ENCODE results near the gene TCL1A. TPM values are rescaled to one million over a fixed set of nuclear protein-coding genes. Genes with fewer than 3 reads are reported as not detected.

The TCL1A gene
- total RNA-seq, 1 donor from 2014 or later: not detected

DNA sequence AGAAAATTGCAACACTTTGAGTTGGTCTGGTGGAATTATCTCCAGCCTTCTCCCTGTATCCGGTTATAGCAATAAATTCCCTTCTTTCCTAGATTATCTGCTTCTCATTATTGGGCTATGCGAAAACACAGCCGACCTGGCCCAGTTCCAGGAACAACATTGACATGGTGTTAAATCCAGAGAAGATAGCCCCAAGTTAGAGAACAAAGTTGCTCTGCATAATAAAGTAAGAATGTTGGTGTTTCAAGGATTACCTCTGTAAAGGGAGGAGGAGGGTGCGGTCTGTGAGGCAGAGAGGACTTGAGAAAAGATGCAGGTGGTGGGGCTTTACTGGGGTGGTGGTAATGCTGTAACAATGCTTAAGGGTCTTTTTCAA, 12.1 kb downstream of the TCL1A start:
- TF ChIP-seq, protein P1, sequence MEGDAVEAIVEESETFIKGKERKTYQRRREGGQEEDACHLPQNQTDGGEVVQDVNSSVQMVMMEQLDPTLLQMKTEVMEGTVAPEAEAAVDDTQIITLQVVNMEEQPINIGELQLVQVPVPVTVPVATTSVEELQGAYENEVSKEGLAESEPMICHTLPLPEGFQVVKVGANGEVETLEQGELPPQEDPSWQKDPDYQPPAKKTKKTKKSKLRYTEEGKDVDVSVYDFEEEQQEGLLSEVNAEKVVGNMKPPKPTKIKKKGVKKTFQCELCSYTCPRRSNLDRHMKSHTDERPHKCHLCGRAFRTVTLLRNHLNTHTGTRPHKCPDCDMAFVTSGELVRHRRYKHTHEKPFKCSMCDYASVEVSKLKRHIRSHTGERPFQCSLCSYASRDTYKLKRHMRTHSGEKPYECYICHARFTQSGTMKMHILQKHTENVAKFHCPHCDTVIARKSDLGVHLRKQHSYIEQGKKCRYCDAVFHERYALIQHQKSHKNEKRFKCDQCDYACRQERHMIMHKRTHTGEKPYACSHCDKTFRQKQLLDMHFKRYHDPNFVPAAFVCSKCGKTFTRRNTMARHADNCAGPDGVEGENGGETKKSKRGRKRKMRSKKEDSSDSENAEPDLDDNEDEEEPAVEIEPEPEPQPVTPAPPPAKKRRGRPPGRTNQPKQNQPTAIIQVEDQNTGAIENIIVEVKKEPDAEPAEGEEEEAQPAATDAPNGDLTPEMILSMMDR (IDR thresholded peaks at IDR 0.05): no peak
- Histone ChIP-seq H3K27ac (no peak overlapping the region), H3K4me3 (no peak overlapping the region), H3K4me1 (no peaks in the 10 kb centered on the region), H3K9me3 (no peaks in the 10 kb centered on the region), H3K27me3 (peaks cover 22% of the 10 kb centered on the region), H3K36me3 (no peaks in the 10 kb centered on the region)
- DNase-seq (no peak), ATAC-seq (no peak)
- intact Hi-C loops (cut with DNase I): no loop called here

DNA sequence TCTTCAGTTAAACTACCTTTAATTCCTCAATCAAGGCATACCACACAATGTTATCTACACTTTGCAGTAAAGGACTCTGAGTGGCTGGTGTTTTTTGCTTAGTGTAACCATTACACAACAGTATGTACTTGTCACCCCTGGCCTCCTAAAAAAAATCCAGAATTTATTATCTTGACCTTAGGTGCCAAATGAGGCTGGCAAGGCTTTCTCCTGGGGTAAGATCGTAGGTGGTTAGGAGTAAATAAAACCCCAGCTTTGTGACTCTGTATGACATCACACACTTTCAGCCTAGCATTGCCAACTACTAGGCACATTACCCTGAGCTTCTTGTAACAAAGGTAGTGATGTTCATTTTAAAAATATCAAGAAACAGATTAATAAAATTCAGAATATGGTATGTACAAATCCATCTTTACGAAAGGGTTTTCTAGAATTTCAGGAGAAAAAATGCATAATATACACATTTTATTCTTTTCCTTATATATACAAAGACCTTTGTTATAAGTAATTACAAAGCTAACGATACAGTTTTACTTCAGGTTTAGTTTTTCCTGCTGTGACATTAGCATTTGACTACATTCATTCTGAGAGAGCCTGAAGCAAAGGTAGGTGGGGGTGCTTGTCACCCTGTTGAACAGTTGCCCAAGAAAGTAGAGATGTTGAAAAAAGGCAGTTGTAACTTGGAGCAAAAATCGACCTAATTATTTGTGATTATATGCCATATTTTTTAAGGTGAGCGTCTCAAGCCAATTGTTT, 13.5 kb downstream of the TCL1A start:
- Histone ChIP-seq H3K9me3 (no peaks in the 10 kb centered on the region), H3K27me3 (peaks cover 22% of the 10 kb centered on the region), H3K36me3 (no peaks in the 10 kb centered on the region), H3K4me1 (no peaks in the 10 kb centered on the region), H3K4me3 (no peak overlapping the region), H3K27ac (no peak overlapping the region)
- TF ChIP-seq, protein P1 (IDR thresholded peaks at IDR 0.05): no peak
- DNase-seq (no peak), ATAC-seq (no peak)
- intact Hi-C loops (cut with DNase I): no loop called here

DNA sequence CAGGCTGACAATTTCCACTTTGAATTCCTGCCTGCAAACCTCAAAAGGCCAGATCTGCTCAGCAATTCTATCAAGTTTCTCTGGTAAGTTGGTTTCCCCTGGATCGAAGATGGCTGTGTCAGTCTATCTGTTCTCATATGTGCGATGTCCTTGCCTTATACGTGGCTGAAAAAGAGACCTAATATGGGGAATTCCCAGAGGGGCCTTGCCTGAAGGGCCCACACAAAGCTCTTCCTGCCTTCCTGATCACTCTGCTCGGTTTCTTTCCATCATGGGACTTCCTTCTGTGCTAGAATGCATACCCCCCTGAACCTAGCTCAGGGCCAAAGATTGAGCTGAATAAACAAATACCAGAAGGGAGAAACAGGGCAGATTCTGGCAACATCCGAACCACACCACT, 14.5 kb downstream of the TCL1A start:
- DNase-seq: no peak
- no peak overlapping the region for H3K4me3 ChIP-seq
- H3K27ac ChIP-seq: no peak overlapping the region
- intact Hi-C loops (cut with DNase I): no loop called here
- H3K27me3 ChIP-seq: peaks cover 14% of the 10 kb centered on the region
- no peaks in the 10 kb centered on the region for H3K9me3 ChIP-seq
- no peaks in the 10 kb centered on the region for H3K4me1 ChIP-seq
- TF ChIP-seq, protein P1 (IDR thresholded peaks at IDR 0.05): no peak
- ATAC-seq: no peak
- no peaks in the 10 kb centered on the region for H3K36me3 ChIP-seq

DNA sequence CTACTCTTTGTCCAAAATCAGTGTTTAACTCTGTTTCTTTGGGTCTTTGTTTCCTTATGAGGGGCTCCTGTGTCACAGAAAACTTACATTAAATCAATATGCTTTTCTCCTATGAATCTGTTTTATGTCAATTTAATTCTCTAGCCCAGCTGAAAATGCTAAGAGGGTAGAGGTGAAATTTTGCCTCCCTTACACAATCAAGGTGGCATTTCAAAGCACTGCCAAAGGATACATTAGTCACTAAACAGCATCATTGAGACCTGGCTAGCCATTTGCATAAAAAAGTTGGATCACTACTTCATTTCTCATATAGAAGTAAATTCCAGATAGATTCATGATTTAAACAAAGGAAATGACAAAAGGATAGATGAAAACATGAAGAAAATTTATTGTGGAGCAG, 15.6 kb downstream of the TCL1A start:
- H3K4me1 ChIP-seq: no peaks in the 10 kb centered on the region

DNA sequence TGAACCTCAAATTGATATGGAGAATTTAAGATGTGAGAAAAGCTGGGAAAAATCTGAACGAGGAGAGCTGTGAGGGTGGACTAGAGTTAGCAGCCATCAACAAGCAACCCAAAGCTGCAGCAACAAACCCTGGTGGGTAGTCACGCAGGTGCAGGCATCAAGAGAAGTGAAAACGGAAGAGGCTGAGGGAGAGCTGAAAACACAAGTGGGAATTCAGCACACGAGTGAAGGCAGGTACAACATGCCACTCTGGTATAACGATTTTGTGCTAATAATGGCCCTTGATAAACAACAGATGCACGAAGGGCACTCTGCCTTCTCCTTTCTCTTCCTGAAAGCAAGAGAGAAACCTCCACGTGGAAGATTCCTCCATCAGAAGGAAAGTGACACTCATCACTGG, 16.2 kb downstream of the TCL1A start:
- DNase-seq (no peak), ATAC-seq (no peak)
- peaks cover 11% of the 10 kb centered on the region for H3K27me3 ChIP-seq
- TF ChIP-seq, protein P1 (IDR thresholded peaks at IDR 0.05): no peak
- intact Hi-C loops (cut with DNase I): no loop called here
- H3K4me1 ChIP-seq: no peaks in the 10 kb centered on the region
- no peak overlapping the region for H3K27ac ChIP-seq
- no peaks in the 10 kb centered on the region for H3K9me3 ChIP-seq
- H3K4me3 ChIP-seq: no peak overlapping the region
- no peaks in the 10 kb centered on the region for H3K36me3 ChIP-seq

More for the DNA sequence above, 15.6 kb downstream of the TCL1A start:
- Histone ChIP-seq H3K4me3 (no peak overlapping the region), H3K27ac (no peak overlapping the region), H3K27me3 (peaks cover 11% of the 10 kb centered on the region), H3K9me3 (no peaks in the 10 kb centered on the region), H3K36me3 (no peaks in the 10 kb centered on the region)
- TF ChIP-seq, protein P1 (IDR thresholded peaks at IDR 0.05): no peak
- DNase-seq: no peak
- intact Hi-C loops (cut with DNase I): no loop called here
- no peak for ATAC-seq
